Umbilical cord (tissue), 2 donors: ENCODE data around the gene RARA. TPM values are rescaled to one million over a fixed set of nuclear protein-coding genes. Genes with fewer than 3 reads are reported as not detected.

ENCODE experiments used
- DNase-seq: peaks from one replicate; pipeline ENCODE4 v3.0.0-alpha.2; 2015; ENCODE audit warnings: low spot score
- total RNA-seq: library from RNA; depleted of rRNA; stranded (reverse); fragments of >200 nt; gene quantifications from one replicate; pipeline ENCODE4 v1.2.3, GENCODE V29; 2014; ENCODE audit warnings: low replicate concordance; ENCODE audit not compliant: insufficient read depth

RARA gene
- total RNA-seq, 1 donor from 2014 or later, result 8.7 TPM

- DNase-seq, result peak; percentile 84
These were observed 36.4 kb downstream of the RARA start for GRCh38 chr17:40345161-40345993.

- DNase-seq, result no peak
These were observed 37.2 kb downstream of the RARA start for GRCh38 chr17:40345994-40346764.

- no peak for DNase-seq
These were observed 37.8 kb downstream of the RARA start for GRCh38 chr17:40346765-40347158.

GRCh38 chr17:40347319-40348135 lies 38.5 kb downstream of the RARA start:
- DNase-seq, result no peak

GRCh38 chr17:40348136-40348504 lies 39.1 kb downstream of the RARA start:
- no peak for DNase-seq

- no peak for DNase-seq
These were observed 39.8 kb downstream of the RARA start for GRCh38 chr17:40348562-40349476.

GRCh38 chr17:40349477-40349894 lies 40.5 kb downstream of the RARA start:
- no peak for DNase-seq

- DNase-seq, result peak; percentile 87
These were observed 41.1 kb downstream of the RARA start for GRCh38 chr17:40349895-40350688.

GRCh38 chr17:40350689-40351358 lies 41.8 kb downstream of the RARA start:
- DNase-seq, result no peak

- no peak for DNase-seq
These were observed 42.6 kb downstream of the RARA start for GRCh38 chr17:40351359-40352236.

GRCh38 chr17:40352237-40352778 lies 43.3 kb downstream of the RARA start:
- no peak for DNase-seq

- no peak for DNase-seq
These were observed 43.9 kb downstream of the RARA start for GRCh38 chr17:40352779-40353394.

GRCh38 chr17:40354221-40355122 lies 45.5 kb downstream of the RARA start:
- no peak for DNase-seq

- DNase-seq, result peak; percentile 61
These were observed 46.3 kb downstream of the RARA start for GRCh38 chr17:40355123-40355803.

- no peak for DNase-seq
These were observed 47.1 kb downstream of the RARA start for GRCh38 chr17:40355804-40356758.
